ENCODE results near the gene CLSTN2. TPM values are rescaled to one million over a fixed set of nuclear protein-coding genes. Genes with fewer than 3 reads are reported as not detected.

The CLSTN2 gene
- total RNA-seq, 1 donor from 2014 or later = 12.9 TPM

- peaks cover 8% of the 10 kb centered on the region for H3K27me3 Mint-ChIP-seq
- no peak for DNase-seq (ENCODE audit: extremely low spot score, unreplicated experiment)
- H3K27ac Mint-ChIP-seq = no peak overlapping the region
- no peaks in the 10 kb centered on the region for H3K36me3 Mint-ChIP-seq
- no peak for TF ChIP-seq CTCF (conservative IDR thresholded peaks at IDR 0.05)
- no peaks in the 10 kb centered on the region for H3K9me3 Mint-ChIP-seq
- peaks cover 14% of the 10 kb centered on the region for H3K4me1 Mint-ChIP-seq (ENCODE audit: unreplicated experiment)
- no peak overlapping the region for H3K4me3 Mint-ChIP-seq
Measured at GRCh38 chr3:140034058-140034457, 99.1 kb downstream of the CLSTN2 start.

GRCh38 chr3:140035871-140036270 lies 100.9 kb downstream of the CLSTN2 start:
- Mint-ChIP-seq H3K4me1 (ENCODE audit: unreplicated experiment) (peaks cover 14% of the 10 kb centered on the region), H3K4me3 (no peak overlapping the region), H3K27ac (no peak overlapping the region), H3K36me3 (no peaks in the 10 kb centered on the region), H3K9me3 (no peaks in the 10 kb centered on the region), H3K27me3 (peaks cover 8% of the 10 kb centered on the region)
- TF ChIP-seq CTCF (conservative IDR thresholded peaks at IDR 0.05) = no peak
- DNase-seq (ENCODE audit: extremely low spot score, unreplicated experiment) = no peak

GRCh38 chr3:140050396-140050795 lies 115.4 kb downstream of the CLSTN2 start:
- H3K4me3 Mint-ChIP-seq = no peak overlapping the region
- H3K9me3 Mint-ChIP-seq = no peaks in the 10 kb centered on the region
- H3K36me3 Mint-ChIP-seq = no peaks in the 10 kb centered on the region
- H3K27me3 Mint-ChIP-seq = peaks cover 9% of the 10 kb centered on the region
- peaks cover 25% of the 10 kb centered on the region for H3K4me1 Mint-ChIP-seq (ENCODE audit: unreplicated experiment)
- no peak overlapping the region for H3K27ac Mint-ChIP-seq
- TF ChIP-seq CTCF (conservative IDR thresholded peaks at IDR 0.05) = no peak
- DNase-seq (ENCODE audit: extremely low spot score, unreplicated experiment) = no peak

GRCh38 chr3:140051019-140051957 lies 116.3 kb downstream of the CLSTN2 start:
- H3K36me3 Mint-ChIP-seq = no peaks in the 10 kb centered on the region
- peaks cover 30% of the 10 kb centered on the region for H3K4me1 Mint-ChIP-seq (ENCODE audit: unreplicated experiment)
- no peak overlapping the region for H3K27ac Mint-ChIP-seq
- no peaks in the 10 kb centered on the region for H3K9me3 Mint-ChIP-seq
- TF ChIP-seq CTCF (conservative IDR thresholded peaks at IDR 0.05) = peak; percentile 40
- H3K27me3 Mint-ChIP-seq = peaks cover 9% of the 10 kb centered on the region
- H3K4me3 Mint-ChIP-seq = no peak overlapping the region
- no peak for DNase-seq (ENCODE audit: extremely low spot score, unreplicated experiment)

- no peak for DNase-seq (ENCODE audit: extremely low spot score, unreplicated experiment)
- H3K9me3 Mint-ChIP-seq = no peaks in the 10 kb centered on the region
- H3K27ac Mint-ChIP-seq = peak overlapping the region; percentile 39
- peaks cover 9% of the 10 kb centered on the region for H3K27me3 Mint-ChIP-seq
- H3K4me1 Mint-ChIP-seq (ENCODE audit: unreplicated experiment) = peaks cover 30% of the 10 kb centered on the region
- H3K4me3 Mint-ChIP-seq = peak overlapping the region; percentile 15
- TF ChIP-seq CTCF (conservative IDR thresholded peaks at IDR 0.05) = no peak
- H3K36me3 Mint-ChIP-seq = no peaks in the 10 kb centered on the region
Measured at GRCh38 chr3:140052771-140053702, 118.1 kb downstream of the CLSTN2 start.
